ENCODE measurements around the gene STK39.

The STK39 gene

GRCh38 chr2:167954495-167954894, 292.9 kb downstream of the STK39 start:
- no peak for TF ChIP-seq CTCF (IDR thresholded peaks at IDR 0.05; ENCODE audit: unreplicated experiment in 3 of 3)
- no peak overlapping the region for H3K4me3 Mint-ChIP-seq
- H3K36me3 Mint-ChIP-seq (ENCODE audit: low read depth): peaks cover 34% of the 10 kb centered on the region
- peaks cover 5% of the 10 kb centered on the region for H3K9me3 Mint-ChIP-seq
- H3K4me1 Mint-ChIP-seq: peaks cover 4% of the 10 kb centered on the region
- H3K27me3 Mint-ChIP-seq (ENCODE audit: low read depth): peaks cover 3% of the 10 kb centered on the region
- no peak overlapping the region for H3K27ac Mint-ChIP-seq

GRCh38 chr2:167953776-167954175, 293.6 kb downstream of the STK39 start:
- H3K27me3 Mint-ChIP-seq (ENCODE audit: low read depth): peaks cover 3% of the 10 kb centered on the region
- peaks cover 39% of the 10 kb centered on the region for H3K36me3 Mint-ChIP-seq (ENCODE audit: low read depth)
- no peak overlapping the region for H3K27ac Mint-ChIP-seq
- peaks cover 4% of the 10 kb centered on the region for H3K4me1 Mint-ChIP-seq
- peaks cover 5% of the 10 kb centered on the region for H3K9me3 Mint-ChIP-seq
- TF ChIP-seq CTCF (IDR thresholded peaks at IDR 0.05; ENCODE audit: unreplicated experiment in 3 of 3): no peak
- H3K4me3 Mint-ChIP-seq: no peak overlapping the region

GRCh38 chr2:167950571-167950970, 296.8 kb downstream of the STK39 start:
- Mint-ChIP-seq H3K36me3 (ENCODE audit: low read depth) (peaks cover 24% of the 10 kb centered on the region), H3K4me3 (no peak overlapping the region)

GRCh38 chr2:167946441-167946841, 301.0 kb downstream of the STK39 start:
- H3K4me1 Mint-ChIP-seq: peaks cover 25% of the 10 kb centered on the region
- peak overlapping the region; percentile 21 to 80 (median 64) for H3K27ac Mint-ChIP-seq
- peaks cover 14% of the 10 kb centered on the region for H3K9me3 Mint-ChIP-seq
- H3K36me3 Mint-ChIP-seq (ENCODE audit: low read depth): peaks cover 15% of the 10 kb centered on the region
- H3K27me3 Mint-ChIP-seq (ENCODE audit: low read depth): no peaks in the 10 kb centered on the region
- TF ChIP-seq CTCF (IDR thresholded peaks at IDR 0.05; ENCODE audit: unreplicated experiment in 3 of 3): no peak
- H3K4me3 Mint-ChIP-seq: no peak overlapping the region

More at GRCh38 chr2:167950571-167950970, 296.8 kb downstream of the STK39 start:
- Mint-ChIP-seq H3K9me3 (peaks cover 9% of the 10 kb centered on the region), H3K27ac (no peak overlapping the region), H3K4me1 (peaks cover 9% of the 10 kb centered on the region), H3K27me3 (ENCODE audit: low read depth) (no peaks in the 10 kb centered on the region)
- TF ChIP-seq CTCF (IDR thresholded peaks at IDR 0.05; ENCODE audit: unreplicated experiment in 3 of 3): no peak

GRCh38 chr2:167945660-167946368, 301.6 kb downstream of the STK39 start:
- Mint-ChIP-seq H3K4me1 (peaks cover 28% of the 10 kb centered on the region), H3K27me3 (ENCODE audit: low read depth) (no peaks in the 10 kb centered on the region), H3K9me3 (peaks cover 15% of the 10 kb centered on the region), H3K4me3 (no peak overlapping the region), H3K36me3 (ENCODE audit: low read depth) (peaks cover 12% of the 10 kb centered on the region), H3K27ac (peak overlapping the region; percentile 21 to 80 (median 64))
- TF ChIP-seq CTCF (IDR thresholded peaks at IDR 0.05; ENCODE audit: unreplicated experiment in 3 of 3): no peak

All from nephron (organoid).